ENCODE results near the gene FNIP1.

GRCh38 chr5:131720714-131721113 lies 76.1 kb downstream of the FNIP1 start:
- TF ChIP-seq CTCF (IDR thresholded peaks at IDR 0.05) = no peak
- TF ChIP-seq POLR2A (IDR thresholded peaks at IDR 0.05) = no peak
- TF ChIP-seq EP300 (IDR thresholded peaks at IDR 0.05) = no peak

All from tibial nerve (tissue), 4 donors.